Left renal pelvis (tissue), 4 donors: ENCODE results near the gene LGALS13. TPM values are rescaled to one million over a fixed set of nuclear protein-coding genes. Genes with fewer than 3 reads are reported as not detected.

Source experiments
- DNase-seq, 4 donors: peaks; one replicate each; pipeline ENCODE4 v3.0.0-alpha.2; 2013; ENCODE audit warnings: low read depth in 4 of 4, low spot score in 3 of 4
- polyA plus RNA-seq, 4 donors: library from polyadenylated mRNA; unstranded; fragments of 120-200 nt; gene quantifications; one replicate each; pipeline ENCODE4 v1.2.1, GENCODE V29; 2013; ENCODE audit not compliant: insufficient read length in 4 of 4

The LGALS13 gene
- polyA plus RNA-seq: not detected

- DNase-seq: peak in 1 of 4 donors; percentile 2
Measured at GRCh38 chr19:39602224-39602623, at the start of gene LGALS13. LGALS13 (plus strand) TSS chr19:39602524; CDS start chr19:39602569, 45 bp downstream.

GRCh38 chr19:39553082-39553652 is 49.2 kb upstream of the LGALS13 start:
- no peak for DNase-seq

- no peak for DNase-seq
Measured at GRCh38 chr19:39554701-39555311, 47.5 kb upstream of the LGALS13 start.

- DNase-seq: no peak
Measured at GRCh38 chr19:39555883-39556282, 46.4 kb upstream of the LGALS13 start.

- DNase-seq: no peak
Measured at GRCh38 chr19:39557811-39558623, 44.3 kb upstream of the LGALS13 start.

GRCh38 chr19:39558624-39559117 is 43.7 kb upstream of the LGALS13 start:
- DNase-seq: no peak

GRCh38 chr19:39563408-39563807 is 38.9 kb upstream of the LGALS13 start:
- no peak for DNase-seq

GRCh38 chr19:39566064-39566463 is 36.3 kb upstream of the LGALS13 start:
- DNase-seq: no peak

GRCh38 chr19:39568604-39569003 is 33.7 kb upstream of the LGALS13 start:
- no peak for DNase-seq

GRCh38 chr19:39582442-39582841 is 19.9 kb upstream of the LGALS13 start:
- DNase-seq: no peak

GRCh38 chr19:39582891-39583625 is 19.3 kb upstream of the LGALS13 start:
- no peak for DNase-seq

- no peak for DNase-seq
Measured at GRCh38 chr19:39587496-39587895, 14.8 kb upstream of the LGALS13 start.

GRCh38 chr19:39588066-39588465 is 14.3 kb upstream of the LGALS13 start:
- no peak for DNase-seq

GRCh38 chr19:39590265-39590664 is 12.1 kb upstream of the LGALS13 start:
- peak in 2 of 4 donors; percentile 3 to 4 for DNase-seq

- no peak for DNase-seq
Measured at GRCh38 chr19:39592381-39592780, 9.9 kb upstream of the LGALS13 start.

GRCh38 chr19:39595950-39596349 is 6.4 kb upstream of the LGALS13 start:
- DNase-seq: no peak

GRCh38 chr19:39596911-39597310 is 5.4 kb upstream of the LGALS13 start:
- no peak for DNase-seq

- DNase-seq: peak in 3 of 4 donors; percentile 1 to 24 (median 24)
Measured at GRCh38 chr19:39599116-39599515, 3.2 kb upstream of the LGALS13 start.

GRCh38 chr19:39603825-39604224 is 1.5 kb downstream of the LGALS13 start:
- DNase-seq: no peak

GRCh38 chr19:39607021-39607420 is 4.7 kb downstream of the LGALS13 start:
- DNase-seq: no peak

- DNase-seq: no peak
Measured at GRCh38 chr19:39607561-39607960, 5.2 kb downstream of the LGALS13 start.
